OCI-LY7 (cell line): ENCODE data around the gene ITGB7.

ENCODE experiments used
- EZH2phosphoT487 ChIP-seq: fragments of 200-600 bp; sonication (generic); IDR thresholded peaks from 2 replicates; pipeline ENCODE4 v1.6.1; 2018; ENCODE audit warnings: low read depth, borderline replicate concordance, mild to moderate bottlenecking, mixed run types, antibody characterized with exemption, low read length, moderate library complexity, mixed read lengths
- TF ChIP-seq, protein P1 (sequence below): fragments of 200-600 bp; sonication (generic); conservative IDR thresholded peaks from 2 replicates; pipeline ENCODE4 v1.5.1; 2014; ENCODE audit warnings: mild to moderate bottlenecking, antibody characterized with exemption, low read length, moderate library complexity, mixed read lengths

GRCh38 chr12:53235164-53235563 is 28.1 kb upstream of the ITGB7 start:
- TF ChIP-seq, protein P1, sequence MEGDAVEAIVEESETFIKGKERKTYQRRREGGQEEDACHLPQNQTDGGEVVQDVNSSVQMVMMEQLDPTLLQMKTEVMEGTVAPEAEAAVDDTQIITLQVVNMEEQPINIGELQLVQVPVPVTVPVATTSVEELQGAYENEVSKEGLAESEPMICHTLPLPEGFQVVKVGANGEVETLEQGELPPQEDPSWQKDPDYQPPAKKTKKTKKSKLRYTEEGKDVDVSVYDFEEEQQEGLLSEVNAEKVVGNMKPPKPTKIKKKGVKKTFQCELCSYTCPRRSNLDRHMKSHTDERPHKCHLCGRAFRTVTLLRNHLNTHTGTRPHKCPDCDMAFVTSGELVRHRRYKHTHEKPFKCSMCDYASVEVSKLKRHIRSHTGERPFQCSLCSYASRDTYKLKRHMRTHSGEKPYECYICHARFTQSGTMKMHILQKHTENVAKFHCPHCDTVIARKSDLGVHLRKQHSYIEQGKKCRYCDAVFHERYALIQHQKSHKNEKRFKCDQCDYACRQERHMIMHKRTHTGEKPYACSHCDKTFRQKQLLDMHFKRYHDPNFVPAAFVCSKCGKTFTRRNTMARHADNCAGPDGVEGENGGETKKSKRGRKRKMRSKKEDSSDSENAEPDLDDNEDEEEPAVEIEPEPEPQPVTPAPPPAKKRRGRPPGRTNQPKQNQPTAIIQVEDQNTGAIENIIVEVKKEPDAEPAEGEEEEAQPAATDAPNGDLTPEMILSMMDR: no peak
- no peak for TF ChIP-seq EZH2phosphoT487
